HG02588 (cell line): ENCODE data around the gene ARHGAP44.
"Not testable (repeated sequence)": the region's sequence is repeated elsewhere in the genome, so short reads cannot be mapped to it uniquely, and the experiment has no call there.

ENCODE experiments used
- ATAC-seq: cut with Tn5 transposase; IDR thresholded peaks from one replicate; pipeline ENCODE4 v1.9.1; 2021; ENCODE audit warnings: mild to moderate bottlenecking, moderate library complexity; ENCODE audit not compliant: unreplicated experiment

ARHGAP44 gene

GRCh38 chr17:12955521-12955920 is 166.2 kb downstream of the ARHGAP44 start:
- no peak for ATAC-seq

DNA sequence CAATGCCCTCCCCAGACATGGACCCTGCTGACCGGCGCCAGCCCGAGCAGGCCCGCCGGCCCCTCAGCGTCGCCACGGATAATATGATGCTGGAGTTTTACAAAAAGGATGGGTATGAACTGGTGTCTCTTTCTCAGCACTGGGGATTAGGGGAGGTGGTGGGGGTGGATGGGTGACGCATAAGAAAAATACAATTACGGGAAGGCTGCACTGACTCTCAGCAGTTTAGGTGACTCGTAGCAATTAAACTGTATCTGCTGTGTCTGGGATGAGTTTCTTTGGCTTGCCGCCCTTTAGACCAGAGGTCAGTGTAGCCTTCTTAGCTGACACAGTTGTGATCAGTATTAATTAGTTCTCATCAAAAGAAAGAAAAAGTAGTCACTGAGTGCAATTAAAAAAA is 169.5 kb downstream of the ARHGAP44 start:
- no peak for ATAC-seq

DNA sequence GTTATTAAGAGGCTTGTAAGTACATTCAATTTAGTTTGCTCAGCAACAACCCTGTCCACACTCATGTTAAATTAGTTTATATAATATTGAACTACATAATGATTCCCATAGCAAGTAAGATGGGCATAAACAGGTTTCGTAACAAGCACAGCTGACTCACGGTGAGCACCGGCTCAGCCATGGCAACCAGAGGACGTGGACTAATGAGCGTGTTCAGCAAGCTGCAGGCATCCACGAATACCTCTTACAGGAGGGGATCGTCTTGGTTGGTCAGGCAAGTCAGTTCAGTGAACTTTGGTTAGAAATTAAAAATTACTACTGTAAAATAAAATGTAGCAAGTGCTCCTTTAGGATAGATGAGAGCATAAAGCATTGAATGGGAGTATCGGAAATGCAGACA is 170.1 kb downstream of the ARHGAP44 start:
- no peak for ATAC-seq

DNA sequence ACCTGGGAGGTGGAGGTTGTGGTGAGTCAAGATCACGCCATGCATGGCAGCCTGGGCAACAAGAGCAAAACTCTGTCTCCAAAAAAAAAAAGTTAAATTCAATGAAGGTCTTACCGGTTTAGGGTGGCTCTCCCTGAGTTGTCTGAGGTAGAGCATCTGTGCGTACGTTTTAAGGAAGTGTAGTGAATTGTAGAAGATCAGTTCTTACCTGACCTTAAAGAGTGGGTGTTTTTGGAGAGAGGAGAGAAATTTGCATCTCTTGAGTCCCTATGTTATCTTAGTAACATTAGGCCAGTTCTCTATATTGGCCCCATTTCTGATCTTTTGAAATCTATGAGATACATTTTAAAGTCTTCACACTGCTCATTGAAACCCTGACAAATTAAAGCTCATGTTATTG is 172.4 kb downstream of the ARHGAP44 start:
- ATAC-seq = no peak

DNA sequence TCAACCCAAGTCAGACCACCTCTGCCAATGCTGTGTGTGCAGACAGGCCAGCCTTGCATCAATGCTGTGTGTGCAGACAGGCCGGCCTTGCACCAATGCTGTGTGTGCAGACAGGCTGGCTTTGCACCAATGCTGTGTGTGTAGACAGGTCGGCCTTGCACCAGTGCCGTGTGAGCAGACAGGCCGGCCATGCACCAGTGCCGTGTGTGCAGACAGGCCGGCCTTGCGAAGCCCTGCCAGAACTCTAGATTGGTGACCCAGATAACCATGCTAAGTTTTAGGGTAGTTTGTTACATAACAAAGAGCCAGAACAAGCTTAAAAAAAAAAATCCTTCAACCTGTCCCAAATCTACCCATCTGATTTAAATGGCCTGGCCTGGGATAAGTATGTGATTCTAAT is 174.2 kb downstream of the ARHGAP44 start:
- ATAC-seq = no peak

- no peak for ATAC-seq
These were observed 174.9 kb downstream of the ARHGAP44 start for GRCh38 chr17:12964162-12964561.

DNA sequence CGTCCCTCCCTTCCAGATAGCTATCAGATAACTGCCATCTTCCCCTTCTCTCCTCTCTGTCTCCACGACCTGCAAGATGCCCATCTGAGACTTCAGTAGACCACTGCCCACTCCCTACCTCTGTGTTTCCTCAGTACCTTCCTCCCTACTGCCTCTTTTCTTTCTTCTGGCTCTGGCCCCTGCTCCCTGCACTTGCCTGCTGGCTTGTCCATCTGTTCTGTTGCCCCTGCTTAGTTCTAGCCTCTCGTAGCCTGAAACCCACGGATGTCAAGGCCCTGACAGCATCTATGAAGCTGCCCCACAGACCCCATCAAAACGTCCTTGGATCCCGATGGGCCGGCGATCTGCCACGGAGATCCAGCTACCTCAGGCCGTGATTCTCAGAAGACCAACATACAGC is 175.5 kb downstream of the ARHGAP44 start:
- no peak for ATAC-seq

DNA sequence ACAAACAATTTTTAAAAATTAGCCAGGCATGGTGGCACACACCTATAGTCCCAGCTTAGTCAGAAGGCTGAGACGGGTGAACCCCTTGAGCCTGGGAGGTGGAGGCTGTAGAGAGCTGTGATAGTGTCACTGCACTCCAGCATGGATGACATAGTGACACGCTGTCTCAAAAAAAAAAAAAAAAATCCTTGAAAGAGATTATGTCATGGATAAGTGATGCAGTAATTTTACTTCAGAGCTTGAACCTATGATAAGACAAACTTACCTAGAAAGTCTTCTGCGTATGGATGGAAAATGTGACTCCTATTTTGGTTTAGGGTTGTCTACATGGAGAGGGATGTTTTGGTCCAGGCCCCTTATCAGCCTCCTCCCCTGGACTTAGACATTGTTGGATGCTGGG is 176.7 kb downstream of the ARHGAP44 start:
- ATAC-seq = no peak

GRCh38 chr17:12966413-12966812 is 177.1 kb downstream of the ARHGAP44 start:
- ATAC-seq = no peak

- no peak for ATAC-seq
These were observed 178.7 kb downstream of the ARHGAP44 start for GRCh38 chr17:12967962-12968361.

DNA sequence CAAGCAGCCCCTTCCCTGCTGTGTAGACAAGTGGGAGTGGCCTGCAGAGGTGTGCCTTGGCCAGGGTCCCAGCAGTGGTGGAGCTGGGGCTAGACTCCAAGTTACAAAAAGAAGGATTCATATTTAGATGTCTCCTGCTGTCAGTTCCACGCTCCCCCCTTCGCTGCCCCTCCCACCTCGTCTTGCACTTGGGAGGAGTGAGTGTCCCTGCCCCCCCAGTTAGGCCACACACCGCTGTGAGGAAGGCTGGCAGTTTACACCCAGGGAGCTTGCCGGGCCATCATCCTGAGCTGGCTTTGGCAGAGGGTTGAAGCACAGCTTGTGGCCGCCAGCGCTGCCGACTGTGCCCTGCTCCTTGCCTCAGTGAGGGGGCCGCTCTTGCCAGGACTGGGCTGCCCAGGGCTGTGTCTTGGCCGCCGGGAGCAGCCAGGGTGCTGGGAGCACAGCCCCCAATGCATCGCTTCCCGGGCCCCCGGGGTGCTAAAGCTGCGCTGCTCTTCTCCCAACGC is 184.3 kb downstream of the ARHGAP44 start:
- ATAC-seq = no peak

DNA sequence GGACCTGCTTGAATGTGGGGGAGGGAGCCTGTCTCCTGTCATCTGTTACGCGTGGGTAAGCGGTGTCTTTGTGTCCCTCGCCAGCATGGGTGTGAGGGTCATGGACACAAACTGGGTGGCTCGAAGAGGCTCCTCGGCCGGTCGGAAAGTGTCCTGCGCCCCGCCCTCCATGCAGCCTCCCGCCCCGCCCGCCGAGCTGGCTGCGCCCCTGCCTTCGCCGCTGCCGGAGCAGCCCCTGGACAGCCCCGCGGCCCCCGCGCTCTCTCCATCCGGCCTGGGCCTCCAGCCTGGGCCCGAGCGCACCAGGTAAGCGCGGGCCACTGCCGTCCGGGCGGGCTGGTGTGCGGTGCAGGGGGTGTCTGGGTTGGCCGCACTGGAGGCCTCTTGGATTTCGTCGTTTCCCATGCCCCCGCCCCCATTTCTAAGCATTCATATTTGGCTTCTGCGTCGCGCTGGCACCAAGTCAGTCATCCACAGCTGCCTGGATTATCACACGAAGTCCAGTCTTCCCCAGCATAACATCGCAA is 184.8 kb downstream of the ARHGAP44 start:
- ATAC-seq = no peak

DNA sequence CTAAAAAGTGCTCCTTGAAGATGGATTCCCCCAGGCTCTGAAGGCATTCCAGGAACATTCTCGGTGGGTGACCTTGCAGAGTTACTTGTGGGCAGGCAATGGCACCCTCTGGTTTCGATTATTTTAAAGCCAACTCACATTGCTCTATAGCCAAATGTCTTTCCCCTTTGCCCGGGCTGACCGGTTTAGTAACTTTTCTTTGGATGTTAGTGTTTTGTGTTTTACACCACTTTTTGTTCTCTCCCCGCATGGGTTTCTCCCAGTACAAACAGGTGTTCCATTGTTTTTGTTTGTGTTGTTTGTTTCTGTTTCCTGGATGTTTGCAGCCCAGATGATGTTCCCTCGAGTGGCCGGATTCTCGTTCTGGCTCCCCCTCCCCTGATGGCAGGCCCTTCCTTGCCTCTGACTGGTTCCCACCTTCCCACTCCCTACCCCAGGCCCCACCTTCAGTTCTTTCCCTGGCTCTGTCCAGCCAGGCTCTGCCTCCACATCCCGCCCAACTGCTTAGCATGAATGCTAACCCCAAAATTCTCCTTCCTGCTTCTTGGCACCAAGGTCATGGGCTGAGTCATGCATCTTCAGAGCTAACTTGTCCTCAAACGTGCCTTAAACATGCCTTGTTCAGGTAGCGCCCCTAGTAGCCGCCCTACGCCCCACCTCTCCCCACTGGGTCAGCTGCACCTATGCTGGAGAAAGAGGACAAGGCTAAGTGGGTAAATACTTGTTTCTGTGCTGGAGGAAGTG is 187.9 kb downstream of the ARHGAP44 start:
- no peak for ATAC-seq

DNA sequence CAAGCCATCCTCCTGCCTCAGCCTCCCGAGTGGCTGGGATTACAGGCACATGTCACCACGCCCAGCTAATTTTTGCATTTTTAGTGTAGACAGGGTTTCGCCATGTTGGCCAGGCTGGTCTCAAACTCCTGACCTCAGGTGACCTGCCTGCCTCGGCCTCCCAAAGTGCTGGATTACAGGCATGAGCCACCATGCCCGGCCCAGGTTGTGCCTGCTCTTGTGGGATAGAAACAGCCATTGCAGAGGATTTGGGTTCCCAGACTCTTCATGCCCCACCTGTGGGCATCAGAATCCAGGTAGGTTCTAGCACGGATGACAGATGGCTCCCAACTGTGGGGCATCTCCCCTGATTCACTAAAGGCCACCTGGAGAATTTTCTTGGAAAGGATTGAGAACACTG is 189.5 kb downstream of the ARHGAP44 start:
- not testable (repeated sequence) for ATAC-seq

DNA sequence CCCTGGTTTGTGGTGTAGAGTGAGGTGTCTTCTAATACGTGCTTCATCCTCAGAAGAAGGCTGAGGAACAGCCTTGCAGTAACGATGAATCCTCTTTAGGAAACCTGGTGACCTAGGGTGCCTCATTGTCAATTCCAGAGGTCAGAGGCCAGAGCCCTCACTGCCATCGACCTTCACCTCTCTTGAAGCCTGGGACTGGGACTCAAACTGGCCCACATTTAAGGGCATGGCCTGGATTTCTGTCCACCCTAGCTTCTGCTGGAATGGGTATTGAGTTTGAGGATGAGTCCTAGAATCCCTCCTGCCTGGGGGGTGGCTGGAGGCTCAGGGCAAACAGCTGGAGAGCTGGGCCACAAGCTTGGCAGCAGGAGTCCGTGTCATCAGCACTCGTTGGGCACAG is 189.9 kb downstream of the ARHGAP44 start:
- no peak for ATAC-seq

GRCh38 chr17:12979826-12980500 is 190.7 kb downstream of the ARHGAP44 start:
- no peak for ATAC-seq

DNA sequence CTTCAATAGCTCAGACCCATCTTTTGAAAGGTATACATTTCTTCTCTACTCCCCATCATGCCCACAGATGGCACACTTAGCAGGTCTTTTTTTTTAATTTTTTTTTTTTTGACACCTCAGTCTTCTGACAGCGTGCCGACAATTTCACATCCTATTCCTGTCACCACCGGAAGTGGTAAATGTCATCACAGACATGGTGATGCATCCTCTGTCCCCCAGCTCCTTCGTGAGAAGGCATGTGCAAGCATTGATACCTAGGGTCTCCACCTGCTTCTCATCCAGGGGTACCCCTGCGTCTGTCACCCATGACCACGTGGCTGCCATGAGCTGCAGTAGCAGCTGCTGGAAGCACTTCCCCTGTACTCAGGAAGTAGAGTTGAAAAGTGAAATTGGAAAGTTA is 192.9 kb downstream of the ARHGAP44 start:
- ATAC-seq = no peak

- no peak for ATAC-seq
These were observed 194.9 kb downstream of the ARHGAP44 start for GRCh38 chr17:12983991-12984884.

GRCh38 chr17:12985431-12986293 is 196.4 kb downstream of the ARHGAP44 start:
- no peak for ATAC-seq

GRCh38 chr17:12987120-12987519 is 197.8 kb downstream of the ARHGAP44 start:
- ATAC-seq = no peak
